Measurements from ENCODE around the gene SYNE2.

The SYNE2 gene

GRCh38 chr14:64197996-64198395, 345.2 kb downstream of the SYNE2 start:
- Histone ChIP-seq H2AFZ (ENCODE audit: low read depth, low read length, severe bottlenecking) (no peak overlapping the region), H3K27me3 (ENCODE audit: low read length) (no peaks in the 10 kb centered on the region), H4K20me1 (ENCODE audit: low read depth, low read length) (no peaks in the 10 kb centered on the region), H3K9me3 (ENCODE audit: insufficient read depth, low read length) (no peaks in the 10 kb centered on the region), H3K36me3 (ENCODE audit: low read length) (peaks cover 6% of the 10 kb centered on the region; the same call in 1 of the 2 replicates), H3K4me3 (ENCODE audit: insufficient read depth, low read length, poor library complexity, severe bottlenecking) (no peak overlapping the region), H3K79me2 (ENCODE audit: insufficient read depth, low read length) (peaks cover 17% of the 10 kb centered on the region; the same call in 1 of the 2 replicates), H3K9me2 (replicated peaks; ENCODE audit: insufficient read depth, low read length) (no peaks in the 10 kb centered on the region), H3K4me2 (ENCODE audit: low read depth, low read length, poor library complexity, severe bottlenecking) (no peak overlapping the region), H3F3A (ENCODE audit: insufficient read depth) (no peaks in the 10 kb centered on the region), H3K9ac (ENCODE audit: low read length) (no peak overlapping the region), H3K27ac (ENCODE audit: low read depth, low read length) (no peak overlapping the region)
- TF ChIP-seq CTCF (IDR thresholded peaks at IDR 0.05; ENCODE audit: insufficient read depth, low read length, poor library complexity, severe bottlenecking): no peak
- no peak for TF ChIP-seq EZH2phosphoT487 (conservative IDR thresholded peaks at IDR 0.05; ENCODE audit: low read length)

- Histone ChIP-seq H3K4me3 (ENCODE audit: insufficient read depth, low read length, poor library complexity, severe bottlenecking) (no peak overlapping the region), H3K9ac (ENCODE audit: low read length) (no peak overlapping the region), H3F3A (ENCODE audit: insufficient read depth) (no peaks in the 10 kb centered on the region), H3K4me2 (ENCODE audit: low read depth, low read length, poor library complexity, severe bottlenecking) (no peak overlapping the region), H3K9me3 (ENCODE audit: insufficient read depth, low read length) (no peaks in the 10 kb centered on the region), H3K27me3 (ENCODE audit: low read length) (no peaks in the 10 kb centered on the region), H3K79me2 (ENCODE audit: insufficient read depth, low read length) (peaks cover 17% of the 10 kb centered on the region; the same call in 1 of the 2 replicates), H3K36me3 (ENCODE audit: low read length) (peaks cover 9% of the 10 kb centered on the region; the same call in 1 of the 2 replicates), H2AFZ (ENCODE audit: low read depth, low read length, severe bottlenecking) (no peak overlapping the region), H3K27ac (ENCODE audit: low read depth, low read length) (no peak overlapping the region), H3K9me2 (replicated peaks; ENCODE audit: insufficient read depth, low read length) (no peaks in the 10 kb centered on the region), H4K20me1 (ENCODE audit: low read depth, low read length) (no peaks in the 10 kb centered on the region)
- TF ChIP-seq CTCF (IDR thresholded peaks at IDR 0.05; ENCODE audit: insufficient read depth, low read length, poor library complexity, severe bottlenecking): no peak
Measured at GRCh38 chr14:64198486-64198885, 345.7 kb downstream of the SYNE2 start.

- Histone ChIP-seq H3F3A (ENCODE audit: insufficient read depth) (0 out of 2 replicates have a peak, but pooled peaks cover 3% of the 10 kb centered on the region), H3K9me3 (ENCODE audit: insufficient read depth, low read length) (no peaks in the 10 kb centered on the region), H3K4me2 (ENCODE audit: low read depth, low read length, poor library complexity, severe bottlenecking) (no peak overlapping the region), H3K27ac (ENCODE audit: low read depth, low read length) (no peak overlapping the region), H2AFZ (ENCODE audit: low read depth, low read length, severe bottlenecking) (no peak overlapping the region), H3K9ac (ENCODE audit: low read length) (no peak overlapping the region), H3K79me2 (ENCODE audit: insufficient read depth, low read length) (peaks cover 12% of the 10 kb centered on the region; the same call in 1 of the 2 replicates), H3K9me2 (replicated peaks; ENCODE audit: insufficient read depth, low read length) (no peaks in the 10 kb centered on the region), H4K20me1 (ENCODE audit: low read depth, low read length) (no peaks in the 10 kb centered on the region), H3K4me3 (ENCODE audit: insufficient read depth, low read length, poor library complexity, severe bottlenecking) (no peak overlapping the region), H3K36me3 (ENCODE audit: low read length) (peaks cover 13% of the 10 kb centered on the region; the same call in 1 of the 2 replicates), H3K27me3 (ENCODE audit: low read length) (no peaks in the 10 kb centered on the region)
- TF ChIP-seq EZH2phosphoT487 (conservative IDR thresholded peaks at IDR 0.05; ENCODE audit: low read length) (no peak), CTCF (IDR thresholded peaks at IDR 0.05; ENCODE audit: insufficient read depth, low read length, poor library complexity, severe bottlenecking) (no peak)
Measured at GRCh38 chr14:64200170-64200569, 347.4 kb downstream of the SYNE2 start.

Measured in SU-DHL-6 (cell line).